Measurements from ENCODE around the gene SPNS2. TPM values are rescaled to one million over a fixed set of nuclear protein-coding genes. Genes with fewer than 3 reads are reported as not detected.

Gene SPNS2
- total and polyA plus RNA-seq, 2 donors (not counting 1 experiment from before 2014, with no cell fraction given), result 0.48 TPM; not detected in 1

GRCh38 chr17:4467287-4467686 is 31.4 kb upstream of the SPNS2 start:
- Histone ChIP-seq H3K79me2 (ENCODE audit: control insufficient read depth, insufficient read depth, low read length) (no peaks in the 10 kb centered on the region), H3K4me3 (ENCODE audit: control extremely low read depth in 1 of 5, extremely low read depth in 1 of 5, insufficient read depth in 1 of 5, low read depth in 2 of 5, low read length in 4 of 5) (no peak overlapping the region), H3K9ac (ENCODE audit: low read length) (no peak overlapping the region), H3K9me3 (ENCODE audit: control extremely low read depth in 1 of 3, control insufficient read depth in 2 of 3, insufficient read depth in 1 of 3, low read length in 2 of 3) (no peaks in the 10 kb centered on the region), H3K36me3 (replicated peaks in 1 of 2; ENCODE audit: control extremely low read depth in 1 of 2, control insufficient read depth in 1 of 2, extremely low read depth in 1 of 2, insufficient read depth in 2 of 2, low read length in 1 of 2) (no peaks in the 10 kb centered on the region), H3K27ac (ENCODE audit: low read length in 2 of 2) (no peak overlapping the region), H3K4me1 (ENCODE audit: control insufficient read depth in 2 of 2, insufficient read depth in 2 of 2, low read length in 2 of 2) (no peaks in the 10 kb centered on the region), H2AFZ (ENCODE audit: insufficient read depth, low read depth, low read length, poor library complexity, severe bottlenecking) (no peak overlapping the region), H3K4me2 (replicated peaks; ENCODE audit: low read depth, low read length, poor library complexity, severe bottlenecking) (no peak overlapping the region), H3K27me3 (replicated peaks in 1 of 4; ENCODE audit: control extremely low read depth in 1 of 4, control insufficient read depth in 3 of 4, insufficient read depth in 4 of 4, low read length in 3 of 4) (no peaks in the 10 kb centered on the region), H4K20me1 (ENCODE audit: control insufficient read depth, insufficient read depth, low read length, poor library complexity, severe bottlenecking) (no peaks in the 10 kb centered on the region)
- Mint-ChIP-seq H3K4me1 (no peaks in the 10 kb centered on the region), H3K9me3 (ENCODE audit: insufficient read depth) (no peaks in the 10 kb centered on the region), H3K27me3 (no peaks in the 10 kb centered on the region), H3K4me3 (no peak overlapping the region), H3K27ac (no peak overlapping the region)
- ChIA-PET CTCF (no interaction called here), POLR2A (no interaction called here)
- no peak for ATAC-seq (ENCODE audit: low read depth)
- TF ChIP-seq CTCF (IDR thresholded peaks at IDR 0.05), result no peak
- TF ChIP-seq EZH2 (IDR thresholded peaks at IDR 0.05; ENCODE audit: borderline replicate concordance, insufficient read depth, low read depth, low read length, poor library complexity, severe bottlenecking), result no peak
- WGBS (ENCODE audit: insufficient coverage), result 83% methylated on average over 6 of the region's 7 CpGs
- intact Hi-C loops (cut with micrococcal nuclease), result no loop called here
- no peak for DNase-seq

DNA sequence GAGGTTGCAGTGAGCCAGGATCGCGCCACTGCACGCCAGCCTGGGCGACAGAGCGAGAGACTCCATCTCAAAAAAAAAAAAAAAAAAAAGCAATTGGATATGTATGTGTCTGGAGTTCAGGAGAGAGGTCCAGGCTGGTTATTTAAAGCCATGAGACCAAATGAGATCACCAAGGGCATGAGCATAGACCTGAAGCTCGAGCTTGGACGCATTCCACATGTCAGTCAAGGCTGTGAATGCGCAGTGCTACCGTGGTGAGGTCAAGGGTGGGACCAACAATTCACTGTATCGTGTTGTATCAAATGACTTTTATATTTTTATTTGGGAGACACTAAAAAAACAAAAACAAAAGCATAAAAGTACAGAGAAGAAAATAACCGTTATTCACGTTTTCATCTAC is 29.1 kb upstream of the SPNS2 start:
- no peak overlapping the region for H3K9ac ChIP-seq (ENCODE audit: low read length)
- POLR2A ChIA-PET, result no interaction called here
- intact Hi-C loops (cut with micrococcal nuclease), result no loop called here

More for the DNA sequence above, 29.1 kb upstream of the SPNS2 start:
- Mint-ChIP-seq H3K9me3 (ENCODE audit: insufficient read depth) (no peaks in the 10 kb centered on the region), H3K27ac (no peak overlapping the region), H3K27me3 (no peaks in the 10 kb centered on the region), H3K4me3 (no peak overlapping the region), H3K4me1 (no peaks in the 10 kb centered on the region)
- Histone ChIP-seq H3K4me3 (ENCODE audit: control extremely low read depth in 1 of 5, extremely low read depth in 1 of 5, insufficient read depth in 1 of 5, low read depth in 2 of 5, low read length in 4 of 5) (no peak overlapping the region), H3K9me3 (ENCODE audit: control extremely low read depth in 1 of 3, control insufficient read depth in 2 of 3, insufficient read depth in 1 of 3, low read length in 2 of 3) (no peaks in the 10 kb centered on the region), H3K27ac (ENCODE audit: low read length in 2 of 2) (no peak overlapping the region), H2AFZ (ENCODE audit: insufficient read depth, low read depth, low read length, poor library complexity, severe bottlenecking) (no peak overlapping the region), H3K79me2 (ENCODE audit: control insufficient read depth, insufficient read depth, low read length) (no peaks in the 10 kb centered on the region), H4K20me1 (ENCODE audit: control insufficient read depth, insufficient read depth, low read length, poor library complexity, severe bottlenecking) (no peaks in the 10 kb centered on the region), H3K4me1 (ENCODE audit: control insufficient read depth in 2 of 2, insufficient read depth in 2 of 2, low read length in 2 of 2) (no peaks in the 10 kb centered on the region), H3K36me3 (replicated peaks in 1 of 2; ENCODE audit: control extremely low read depth in 1 of 2, control insufficient read depth in 1 of 2, extremely low read depth in 1 of 2, insufficient read depth in 2 of 2, low read length in 1 of 2) (no peaks in the 10 kb centered on the region), H3K27me3 (replicated peaks in 1 of 4; ENCODE audit: control extremely low read depth in 1 of 4, control insufficient read depth in 3 of 4, insufficient read depth in 4 of 4, low read length in 3 of 4) (no peaks in the 10 kb centered on the region), H3K4me2 (replicated peaks; ENCODE audit: low read depth, low read length, poor library complexity, severe bottlenecking) (no peak overlapping the region)
- CTCF ChIA-PET, result no interaction called here
- no peak for ATAC-seq (ENCODE audit: low read depth)
- 98% methylated on average over 7 of the region's 12 CpGs for WGBS (ENCODE audit: insufficient coverage)
- DNase-seq, result no peak
- TF ChIP-seq CTCF (IDR thresholded peaks at IDR 0.05) (no peak), EZH2 (IDR thresholded peaks at IDR 0.05; ENCODE audit: borderline replicate concordance, insufficient read depth, low read depth, low read length, poor library complexity, severe bottlenecking) (no peak)

All from B cell (primary cell).